Adrenal gland (tissue), 5 donors: ENCODE measurements around the gene SEMA6D.

Experiments
- CTCF ChIP-seq, 6 experiments: fragments of 450-650 bp in 4 of 6; fragments of 200-600 bp in 2 of 6; sonication (generic) in 1 of 6; IDR thresholded peaks; 1 replicate in 5 of 6; 2 replicates in 1 of 6; pipeline versions ENCODE4 v1.5.1 to v1.8.0; 2016 to 2021; ENCODE audit warnings: antibody characterized with exemption in 6 of 6, mild to moderate bottlenecking in 2 of 6, moderate library complexity in 1 of 6
- POLR2A ChIP-seq, 2 donors: fragments of 450-650 bp; IDR thresholded peaks; one replicate each; pipeline ENCODE4 v1.6.1; 2017; ENCODE audit warnings: antibody characterized with exemption in 2 of 2, mild to moderate bottlenecking in 2 of 2, moderate library complexity in 1 of 2
- donor health status: DM: no; HTN: no; CAD: no.

GRCh38 chr15:47711655-47712054 lies 5.7 kb upstream of the SEMA6D start:
- TF ChIP-seq CTCF (IDR thresholded peaks at IDR 0.05) = peak in 5 of 6 experiments; percentile 18 to 41 (median 34)
- TF ChIP-seq POLR2A (IDR thresholded peaks at IDR 0.05) = no peak
